Esophagus squamous epithelium (tissue), 5 donors: ENCODE data around the gene CEP350. TPM values are rescaled to one million over a fixed set of nuclear protein-coding genes. Genes with fewer than 3 reads are reported as not detected.
A peak's percentile ranks its signal among the peaks of the same experiment; 100 is the strongest.

Experiments
- DNase-seq: peaks from one replicate; lab custom pipeline; 2025; lab: John Stamatoyannopoulos, UW
- H3K27ac ChIP-seq, 4 donors: fragments of 200-600 bp; sonication (generic); one replicate each; pipeline ENCODE4 v1.5.1; 2016 to 2019; ENCODE audit warnings: mild to moderate bottlenecking in 1 of 4
- H3K27me3 ChIP-seq, 4 donors: fragments of 200-600 bp; sonication (generic); 1 replicate in 3 of 4; 2 replicates in 1 of 4; pipeline versions ENCODE4 v1.5.1 to v1.6.0; 2017 to 2021; ENCODE audit warnings: antibody characterized with exemption in 1 of 4
- H3K36me3 ChIP-seq, 3 donors: fragments of 200-600 bp; sonication (generic); one replicate each; pipeline ENCODE4 v1.5.1; 2016 to 2019
- H3K4me1 ChIP-seq, 3 donors: fragments of 200-600 bp; sonication (generic); one replicate each; pipeline ENCODE4 v1.5.1; 2017 to 2019
- H3K4me3 ChIP-seq, 4 donors: fragments of 200-600 bp; sonication (generic); 1 replicate in 3 of 4; 2 replicates in 1 of 4; pipeline ENCODE4 v1.5.1; 2016 to 2019; ENCODE audit warnings: mild to moderate bottlenecking in 2 of 4, moderate library complexity in 1 of 4
- H3K9me3 ChIP-seq, 3 donors: fragments of 200-600 bp; sonication (generic); one replicate each; pipeline ENCODE4 v1.5.1; 2016 to 2019
- CTCF ChIP-seq, 6 experiments: fragments of 450-650 bp in 4 of 6; fragments of 200-600 bp in 2 of 6; sonication (generic) in 2 of 6; IDR thresholded peaks; one replicate each; pipeline ENCODE4 v1.5.1; 2016 to 2019; ENCODE audit warnings: antibody characterized with exemption in 6 of 6, mild to moderate bottlenecking in 4 of 6, moderate library complexity in 4 of 6
- POLR2A ChIP-seq, 4 donors: fragments of 450-650 bp; IDR thresholded peaks; one replicate each; pipeline ENCODE4 v1.6.1; 2017; ENCODE audit warnings: antibody characterized with exemption in 4 of 4, mild to moderate bottlenecking in 4 of 4, moderate library complexity in 3 of 4
- WGBS, 2 donors: methylation state at CpG; one replicate each; pipeline ENCODE4 v1.1.5; 2018; 5-methylcytosine and 5-hydroxymethylcytosine counted together
- intact Hi-C: fragments of 100-400 bp; cut with DNase I; formaldehyde crosslinking; loops from one replicate; pipeline ENCODE4 v1.15.0; 2022
- total RNA-seq, 4 donors: library from RNA; depleted of rRNA; stranded (reverse); fragments of >200 nt; gene quantifications; one replicate each; pipeline ENCODE4 v1.1.0, GENCODE V29; 2016
- donor health status: DM: yes; HTN: yes; CAD: no.

Gene CEP350
- total RNA-seq, 4 donors from 2014 or later = 31.1 to 66.9 (median 45.2) TPM

GRCh38 chr1:180150982-180151381, 196.4 kb downstream of the CEP350 start:
- 50 to 67% methylated on average over 1 of the region's 1 CpG for WGBS, 2 donors
- Histone ChIP-seq H3K4me1 (peaks cover 0 to 28% (median 9%) of the 10 kb centered on the region in 3 donors), H3K4me3 (no peak overlapping the region), H3K36me3 (no peaks in the 10 kb centered on the region), H3K9me3 (no peaks in the 10 kb centered on the region), H3K27me3 (no peaks in the 10 kb centered on the region), H3K27ac (no peak overlapping the region)
- intact Hi-C loops = no loop called here
- TF ChIP-seq POLR2A (IDR thresholded peaks at IDR 0.05) = no peak
- TF ChIP-seq CTCF (IDR thresholded peaks at IDR 0.05) = no peak
- DNase-seq = no peak

GRCh38 chr1:180151508-180151907, 196.9 kb downstream of the CEP350 start:
- TF ChIP-seq POLR2A (IDR thresholded peaks at IDR 0.05) (no peak), CTCF (IDR thresholded peaks at IDR 0.05) (no peak)
- H3K27ac ChIP-seq = no peak overlapping the region
- intact Hi-C loops = no loop called here

GRCh38 chr1:180152588-180152987, 198.0 kb downstream of the CEP350 start:
- intact Hi-C loops = no loop called here

More at GRCh38 chr1:180151508-180151907, 196.9 kb downstream of the CEP350 start:
- H3K9me3 ChIP-seq = no peaks in the 10 kb centered on the region
- no peaks in the 10 kb centered on the region for H3K27me3 ChIP-seq
- H3K4me3 ChIP-seq = no peak overlapping the region
- no peak for DNase-seq
- peaks cover 0 to 33% (median 14%) of the 10 kb centered on the region in 3 donors for H3K4me1 ChIP-seq
- H3K36me3 ChIP-seq = no peaks in the 10 kb centered on the region
- WGBS, 2 donors = 31 to 44% methylated on average over 3 of the region's 3 CpGs

GRCh38 chr1:180153032-180153431, 198.4 kb downstream of the CEP350 start:
- H3K36me3 ChIP-seq = no peaks in the 10 kb centered on the region
- no peaks in the 10 kb centered on the region for H3K27me3 ChIP-seq
- intact Hi-C loops = no loop called here
- H3K9me3 ChIP-seq = no peaks in the 10 kb centered on the region
- peaks cover 6 to 48% (median 25%) of the 10 kb centered on the region in 3 donors for H3K4me1 ChIP-seq
- 78 to 97% methylated on average over 4 to 5 of the region's 5 CpGs for WGBS, 2 donors
- DNase-seq = no peak
- no peak for TF ChIP-seq CTCF (IDR thresholded peaks at IDR 0.05)
- no peak for TF ChIP-seq POLR2A (IDR thresholded peaks at IDR 0.05)
- H3K27ac ChIP-seq = no peak overlapping the region
- no peak overlapping the region for H3K4me3 ChIP-seq

More at GRCh38 chr1:180152588-180152987, 198.0 kb downstream of the CEP350 start:
- Histone ChIP-seq H3K4me3 (no peak overlapping the region), H3K4me1 (peaks cover 6 to 44% (median 23%) of the 10 kb centered on the region in 3 donors), H3K9me3 (no peaks in the 10 kb centered on the region), H3K36me3 (no peaks in the 10 kb centered on the region), H3K27me3 (no peaks in the 10 kb centered on the region), H3K27ac (no peak overlapping the region)
- DNase-seq = no peak
- WGBS, 2 donors = 92 to 96% methylated on average over 6 of the region's 6 CpGs
- TF ChIP-seq POLR2A (IDR thresholded peaks at IDR 0.05) (no peak), CTCF (IDR thresholded peaks at IDR 0.05) (no peak)

GRCh38 chr1:180154003-180154324, 199.4 kb downstream of the CEP350 start:
- H3K4me1 ChIP-seq = peaks cover 6 to 58% (median 25%) of the 10 kb centered on the region in 3 donors
- no peak for DNase-seq
- H3K36me3 ChIP-seq = no peaks in the 10 kb centered on the region
- WGBS, 2 donors = 21 to 27% methylated on average over 5 to 7 of the region's 7 CpGs
- intact Hi-C loops = no loop called here
- H3K27me3 ChIP-seq = no peaks in the 10 kb centered on the region
- H3K27ac ChIP-seq = peak overlapping the region; percentile 87 to 96 (median 93)
- H3K9me3 ChIP-seq = no peaks in the 10 kb centered on the region
- TF ChIP-seq CTCF (IDR thresholded peaks at IDR 0.05) = no peak
- TF ChIP-seq POLR2A (IDR thresholded peaks at IDR 0.05) = peak in 1 of 4 donors; percentile 1
- H3K4me3 ChIP-seq = peak overlapping the region; percentile 87 to 99 (median 92)
